A673 (cell line): ENCODE data around the gene MPRIP.

ENCODE experiments used
- EZH2 ChIP-seq: fragments of 200-600 bp; sonication (generic); IDR thresholded peaks from 2 replicates; pipeline ENCODE4 v1.6.1; 2017; ENCODE audit warnings: borderline replicate concordance, low read depth, mild to moderate bottlenecking, mixed read lengths, antibody characterized with exemption, low read length; ENCODE audit not compliant: poor library complexity, severe bottlenecking
- TF ChIP-seq, protein P1 (sequence below): fragments of 300-800, 200-600 bp; sonication (generic); conservative IDR thresholded peaks from 2 replicates; pipeline ENCODE4 v1.5.1; 2017; ENCODE audit warnings: low read depth, mild to moderate bottlenecking, antibody characterized with exemption, low read length, moderate library complexity, mixed read lengths

DNA sequence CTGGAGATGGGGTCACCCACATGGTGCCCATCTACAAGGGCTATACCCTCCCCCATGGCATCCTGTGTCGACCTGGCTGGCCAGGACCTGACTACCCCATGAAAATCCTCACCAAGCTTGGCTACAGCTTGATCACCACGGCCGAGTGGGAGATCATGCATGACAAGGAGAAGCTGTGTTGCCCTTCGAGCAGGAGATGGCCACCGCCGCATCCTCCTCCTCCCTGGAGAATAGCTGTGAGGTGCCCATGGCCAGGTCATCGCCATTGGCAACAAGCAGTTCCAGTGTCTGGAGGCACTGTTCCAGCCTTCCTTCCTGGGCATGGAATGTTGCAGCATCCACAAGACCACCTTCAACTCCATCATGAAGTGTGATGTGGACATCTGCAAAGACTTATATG is 200.0 kb downstream of the MPRIP start:
- TF ChIP-seq, protein P1, sequence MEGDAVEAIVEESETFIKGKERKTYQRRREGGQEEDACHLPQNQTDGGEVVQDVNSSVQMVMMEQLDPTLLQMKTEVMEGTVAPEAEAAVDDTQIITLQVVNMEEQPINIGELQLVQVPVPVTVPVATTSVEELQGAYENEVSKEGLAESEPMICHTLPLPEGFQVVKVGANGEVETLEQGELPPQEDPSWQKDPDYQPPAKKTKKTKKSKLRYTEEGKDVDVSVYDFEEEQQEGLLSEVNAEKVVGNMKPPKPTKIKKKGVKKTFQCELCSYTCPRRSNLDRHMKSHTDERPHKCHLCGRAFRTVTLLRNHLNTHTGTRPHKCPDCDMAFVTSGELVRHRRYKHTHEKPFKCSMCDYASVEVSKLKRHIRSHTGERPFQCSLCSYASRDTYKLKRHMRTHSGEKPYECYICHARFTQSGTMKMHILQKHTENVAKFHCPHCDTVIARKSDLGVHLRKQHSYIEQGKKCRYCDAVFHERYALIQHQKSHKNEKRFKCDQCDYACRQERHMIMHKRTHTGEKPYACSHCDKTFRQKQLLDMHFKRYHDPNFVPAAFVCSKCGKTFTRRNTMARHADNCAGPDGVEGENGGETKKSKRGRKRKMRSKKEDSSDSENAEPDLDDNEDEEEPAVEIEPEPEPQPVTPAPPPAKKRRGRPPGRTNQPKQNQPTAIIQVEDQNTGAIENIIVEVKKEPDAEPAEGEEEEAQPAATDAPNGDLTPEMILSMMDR: no peak
- no peak for TF ChIP-seq EZH2
